D341Med (cell line): ENCODE results near the gene ETNK1.

Source experiments
- DNase-seq: peaks from one replicate; pipeline ENCODE4 v3.0.0; 2012; ENCODE audit warnings: low spot score

The ETNK1 gene

DNA sequence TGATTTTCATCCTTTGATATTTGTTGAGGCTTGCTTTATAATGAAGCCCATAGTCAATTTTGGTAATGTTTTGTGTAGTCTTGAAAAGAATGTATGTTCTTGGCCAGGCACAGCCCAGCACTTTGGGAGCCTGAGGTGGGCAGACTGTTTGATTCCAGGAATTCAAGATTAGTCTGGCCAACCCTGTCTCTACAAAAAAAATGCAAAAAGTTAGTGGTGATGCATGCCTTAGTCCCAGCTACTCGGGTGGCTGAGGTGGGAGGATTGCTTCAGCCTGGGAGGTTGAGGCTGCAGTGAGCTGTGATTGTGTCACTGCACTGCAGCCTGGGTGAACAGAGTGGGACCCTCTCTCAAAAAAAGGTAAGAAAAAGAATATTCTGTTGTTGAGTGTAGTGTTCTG, 10.8 kb downstream of the ETNK1 start:
- DNase-seq, result no peak

DNA sequence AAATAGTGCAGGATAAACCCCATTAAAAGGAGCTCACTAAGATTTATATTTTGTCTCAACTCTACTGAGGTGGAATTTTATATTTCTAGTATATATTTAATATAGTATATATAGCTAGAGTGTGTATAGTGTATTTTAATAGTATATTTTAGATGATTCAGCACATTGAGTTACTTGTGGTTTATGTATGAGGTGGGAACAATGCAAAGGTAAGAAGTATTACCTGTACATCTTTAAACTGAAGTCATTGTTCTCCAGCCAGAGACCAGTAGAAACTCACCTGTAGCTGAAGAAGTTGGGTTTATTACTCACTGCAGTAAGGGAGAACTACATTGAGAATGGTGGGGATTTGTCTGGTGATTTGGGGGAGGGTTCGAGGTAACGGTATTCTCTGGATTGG, 15.9 kb downstream of the ETNK1 start:
- DNase-seq, result no peak

DNA sequence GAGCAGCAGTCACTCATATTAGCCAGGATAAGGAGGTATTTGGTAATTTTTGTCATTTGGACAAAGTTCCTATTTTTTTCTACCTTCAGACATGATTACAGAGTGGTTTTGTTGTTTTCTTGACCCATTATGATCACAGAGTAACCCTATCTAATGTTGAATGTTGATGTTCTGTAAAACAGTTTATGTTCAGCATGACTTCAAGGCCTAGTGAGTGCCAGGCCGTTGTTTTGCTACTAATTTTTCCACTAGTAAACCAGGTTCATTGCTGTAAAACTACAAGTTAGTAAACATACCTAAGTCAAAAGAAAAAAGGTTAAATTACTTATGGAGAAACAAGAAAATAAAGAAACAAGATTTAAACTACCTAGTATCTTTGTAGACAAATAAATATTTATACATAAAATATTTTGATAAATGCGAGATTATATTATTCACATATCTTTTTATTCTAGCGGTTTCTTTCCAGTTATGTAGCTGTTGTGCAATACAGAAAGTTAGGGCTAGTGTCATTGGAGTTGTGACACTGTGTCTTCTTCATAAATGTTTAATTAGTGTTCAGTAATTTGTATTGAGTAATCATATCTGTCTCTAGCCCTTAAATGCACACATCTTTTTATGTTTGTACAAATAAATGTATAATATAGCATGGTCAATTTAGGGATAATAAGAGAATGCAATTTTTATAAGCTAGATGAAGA, 16.5 kb downstream of the ETNK1 start:
- DNase-seq, result no peak

DNA sequence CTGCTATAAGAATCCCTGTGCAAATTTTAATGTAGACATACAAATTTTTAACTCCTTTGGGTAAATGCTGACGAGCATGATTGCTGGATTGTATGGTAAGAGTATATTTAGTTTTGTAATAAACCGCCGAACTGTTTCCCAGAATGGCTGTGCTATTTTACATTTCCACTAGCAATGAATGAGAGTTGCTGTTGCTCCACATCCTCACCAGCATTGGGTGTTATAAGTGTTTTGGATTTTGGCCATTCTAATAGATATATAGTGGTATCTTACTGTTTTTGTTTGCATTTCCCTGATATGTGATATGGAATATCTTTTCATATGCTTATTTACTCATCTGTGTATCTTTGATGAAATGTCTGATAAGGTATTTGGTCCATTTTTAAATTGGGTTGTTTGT, 23.7 kb downstream of the ETNK1 start:
- no peak for DNase-seq

DNA sequence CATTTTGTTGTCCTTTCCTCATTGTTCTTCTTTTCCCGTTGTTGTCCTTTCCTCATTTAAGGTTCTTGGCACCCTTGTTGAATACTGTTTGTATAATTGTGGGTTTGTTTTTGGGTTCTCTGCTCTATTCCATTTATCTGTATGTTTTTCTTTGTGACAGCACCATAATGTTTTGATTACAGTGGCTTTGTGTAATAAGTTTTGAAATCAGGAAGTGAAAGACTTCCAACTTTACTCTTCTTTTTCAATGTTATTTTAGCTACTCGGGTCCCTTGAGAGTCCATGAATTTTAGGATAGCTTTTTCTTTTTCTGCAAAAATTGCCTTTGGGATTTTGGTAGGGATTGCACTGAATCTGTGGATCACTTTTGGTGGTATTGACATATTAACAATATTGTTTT, 28.1 kb downstream of the ETNK1 start:
- no peak for DNase-seq

DNA sequence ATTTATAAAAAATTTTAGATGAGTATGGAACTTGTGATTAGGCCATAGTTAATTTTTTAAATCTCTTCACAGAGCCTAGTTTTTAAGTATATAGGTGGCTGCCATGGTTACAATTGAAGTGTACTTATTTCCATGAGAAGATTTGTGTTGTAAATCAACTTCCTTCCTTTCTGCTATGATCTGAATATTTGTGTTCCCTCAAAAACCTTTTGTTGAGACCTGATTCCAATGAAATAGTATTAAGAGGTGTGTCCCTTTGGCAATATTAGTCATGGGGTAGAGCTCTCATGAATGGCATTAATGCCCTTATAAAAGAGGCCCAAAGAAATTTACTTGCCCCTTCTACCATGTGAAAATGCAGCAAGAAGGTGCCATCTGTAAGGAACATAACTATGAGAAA, 28.8 kb downstream of the ETNK1 start:
- DNase-seq, result no peak

DNA sequence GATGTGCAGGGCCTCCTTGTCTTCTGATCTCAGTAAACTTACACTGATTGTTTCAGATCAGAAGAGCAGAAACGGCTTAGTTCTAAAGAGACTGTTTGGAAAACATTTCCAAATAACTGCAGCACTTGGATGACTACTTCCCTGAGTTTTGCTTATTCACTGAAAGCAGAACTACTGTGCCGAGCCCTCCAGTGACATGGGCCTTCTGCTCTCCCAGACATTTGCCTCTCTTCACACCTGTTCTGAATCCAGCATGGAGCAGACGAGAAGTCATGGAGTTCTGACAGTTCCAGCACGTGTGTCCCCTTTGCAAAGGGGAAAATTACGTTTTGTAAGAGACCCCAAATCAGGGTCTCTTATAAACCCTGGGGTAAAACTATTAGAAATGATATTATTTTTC, 31.4 kb downstream of the ETNK1 start:
- DNase-seq, result no peak

DNA sequence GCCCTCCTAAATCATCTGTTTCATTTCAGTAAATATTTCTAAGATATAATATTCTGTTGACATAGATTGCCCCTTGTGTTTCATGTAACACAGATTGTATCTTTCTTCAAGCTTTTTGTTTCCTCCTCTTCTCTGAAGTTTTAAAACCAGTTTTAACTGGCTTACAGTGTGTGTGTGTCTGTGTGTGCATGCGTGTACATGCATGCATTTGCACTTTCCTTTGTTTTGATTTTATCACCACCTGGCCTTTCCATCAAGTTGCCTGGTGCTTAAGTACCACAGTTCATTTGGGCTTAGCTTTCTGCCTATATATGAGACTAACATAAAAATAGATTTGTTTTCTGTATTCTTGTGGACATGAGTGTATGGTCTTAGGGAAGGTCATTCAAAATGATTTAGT, 31.9 kb downstream of the ETNK1 start:
- no peak for DNase-seq

DNA sequence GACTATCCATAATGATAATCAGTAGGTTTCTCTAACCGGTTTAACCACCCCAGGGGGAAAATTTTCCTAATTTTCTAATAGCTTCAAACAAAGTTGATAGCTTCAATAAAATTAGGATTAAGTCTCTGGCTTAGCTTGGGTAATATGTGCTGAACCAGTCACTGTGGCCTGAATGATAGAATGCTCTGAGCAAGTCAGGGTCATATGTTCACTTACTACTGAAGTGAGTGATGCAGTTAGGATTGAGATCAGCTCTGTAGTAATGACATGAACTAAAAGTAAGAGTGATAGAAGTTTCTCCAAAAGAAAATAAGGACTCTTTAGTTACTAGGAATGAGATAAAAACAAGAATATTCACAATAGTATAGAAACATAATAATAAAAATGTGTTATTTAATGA, 32.6 kb downstream of the ETNK1 start:
- DNase-seq, result no peak

DNA sequence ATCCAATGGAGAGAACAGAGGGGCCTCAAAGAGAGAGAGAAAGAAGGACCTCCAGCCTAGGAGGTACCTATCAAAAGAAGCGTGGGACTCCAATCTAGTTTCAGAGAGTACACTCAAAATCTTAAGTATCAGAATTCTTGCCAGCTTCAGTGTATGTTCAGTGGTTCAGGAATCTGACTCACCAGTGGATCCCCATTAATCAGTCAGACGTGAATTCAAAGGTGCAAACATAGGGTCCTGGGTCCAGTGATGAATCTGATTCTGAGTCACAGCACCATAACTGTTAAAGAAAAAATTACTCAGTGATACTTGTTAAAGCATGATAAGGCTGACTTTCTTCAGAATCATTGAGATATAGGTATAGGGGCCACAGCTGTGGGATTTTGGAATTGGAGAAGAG, 33.2 kb downstream of the ETNK1 start:
- no peak for DNase-seq

DNA sequence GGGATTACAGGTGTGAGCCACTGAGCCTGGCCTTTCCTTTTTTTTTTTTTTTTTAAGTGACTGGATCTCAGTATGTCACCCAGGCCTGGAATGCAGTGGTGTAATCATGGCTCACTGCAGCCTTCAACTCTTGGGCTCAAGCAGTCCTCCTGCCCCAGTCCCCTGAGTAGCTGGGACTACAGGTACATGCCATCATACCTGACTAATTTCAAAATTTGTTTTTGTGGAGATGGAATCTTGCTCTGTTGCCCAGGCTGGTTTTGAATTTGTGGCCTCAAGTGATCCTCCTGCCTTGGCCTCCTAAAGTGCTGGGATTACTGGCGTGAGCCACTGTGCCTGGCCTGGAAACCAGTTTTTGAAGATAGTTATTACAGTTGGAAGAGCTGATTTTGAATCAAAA, 37.4 kb downstream of the ETNK1 start:
- DNase-seq, result no peak

DNA sequence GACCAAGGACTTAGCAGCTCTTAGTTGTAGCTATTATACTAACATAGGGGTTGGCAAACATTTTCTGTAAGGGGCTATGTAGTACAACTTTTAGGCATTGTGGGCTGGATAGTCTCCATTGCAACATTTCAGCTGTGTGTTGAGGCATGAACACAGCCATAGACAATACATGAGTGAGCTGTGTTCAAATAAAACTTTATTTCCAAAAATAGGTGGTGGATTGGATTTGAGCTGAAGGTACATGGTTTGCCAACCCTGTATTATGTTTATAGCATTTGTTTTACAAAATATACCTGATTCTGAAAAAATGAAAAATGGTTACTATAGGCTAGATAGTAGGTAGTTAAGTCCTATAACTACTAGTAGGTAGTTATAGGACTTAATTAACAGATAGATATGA, 40.5 kb downstream of the ETNK1 start:
- DNase-seq, result no peak

DNA sequence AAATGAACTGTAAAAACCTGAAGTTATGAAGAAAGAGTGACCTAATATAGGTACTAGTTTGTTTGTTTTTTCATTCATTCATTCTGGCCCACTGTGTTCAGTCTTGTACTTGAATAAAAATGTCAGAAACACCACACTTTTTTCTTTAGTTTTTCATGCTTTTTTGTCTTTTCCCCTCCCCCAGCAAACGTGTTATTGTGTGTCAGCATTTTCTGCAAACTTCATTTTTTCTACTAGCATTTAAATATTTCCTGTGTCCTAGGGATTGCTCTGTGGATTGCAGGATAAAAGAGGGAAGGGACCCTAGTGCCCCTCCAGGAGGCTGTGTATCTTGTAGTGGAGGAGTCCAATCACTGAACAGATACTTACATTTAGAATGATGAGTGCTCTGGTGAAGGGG, 42.2 kb downstream of the ETNK1 start:
- no peak for DNase-seq

DNA sequence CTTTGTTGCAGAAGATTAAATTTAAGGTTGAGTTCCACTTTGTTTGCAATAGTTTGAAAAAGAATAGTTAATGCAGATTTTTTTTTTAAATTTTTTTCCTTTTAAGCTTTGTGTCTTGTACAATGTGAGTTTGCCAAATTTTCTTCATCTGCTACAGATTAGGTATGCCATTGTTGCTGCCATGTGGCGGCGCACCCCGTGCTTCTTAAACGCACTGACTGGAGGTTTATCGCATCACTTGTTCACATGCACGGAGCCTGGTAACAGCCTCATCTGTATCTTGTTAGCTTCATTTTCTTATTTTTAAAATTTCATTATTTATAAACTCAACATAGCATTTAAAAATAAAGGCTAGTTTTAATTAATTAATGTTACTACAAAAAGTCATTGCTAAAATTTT, 43.5 kb downstream of the ETNK1 start:
- DNase-seq, result no peak

DNA sequence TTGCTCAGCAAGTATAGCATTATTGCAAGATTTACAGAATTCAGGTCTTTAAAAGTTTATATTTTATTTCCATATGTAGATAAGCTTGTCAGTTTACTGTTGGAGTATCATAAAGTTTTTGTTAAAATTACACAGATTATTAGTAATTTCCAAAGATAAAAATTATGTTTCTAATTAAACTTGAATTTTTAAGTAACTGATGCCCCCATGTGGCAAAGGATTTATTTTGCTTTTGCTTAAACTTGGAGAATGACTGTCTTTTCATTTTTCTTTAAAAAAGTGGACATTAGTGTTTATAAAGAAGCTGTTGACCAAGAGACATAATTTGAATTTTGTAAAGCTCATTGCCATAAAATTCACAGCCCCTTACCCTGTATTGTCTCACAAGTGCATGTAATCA, 45.8 kb downstream of the ETNK1 start:
- no peak for DNase-seq

DNA sequence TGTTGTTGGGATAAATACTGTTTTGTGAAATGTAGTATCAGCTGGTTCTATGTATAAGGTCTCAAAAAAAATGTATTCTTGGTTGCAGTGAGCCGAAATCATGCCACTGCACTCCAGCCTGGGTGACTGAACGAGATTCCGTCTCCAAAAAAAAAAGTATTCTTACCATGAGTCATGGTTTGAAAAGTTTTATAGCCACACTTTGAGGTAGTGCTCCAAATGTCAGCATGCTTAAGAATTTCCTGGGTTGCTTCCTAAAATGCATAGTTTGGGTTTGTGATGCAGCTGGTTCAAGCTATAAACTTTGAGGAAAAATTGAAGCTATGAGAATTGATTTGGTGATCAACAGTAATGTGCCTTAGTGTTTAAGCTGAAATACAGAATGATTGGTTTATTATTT, 48.0 kb downstream of the ETNK1 start:
- DNase-seq, result no peak

DNA sequence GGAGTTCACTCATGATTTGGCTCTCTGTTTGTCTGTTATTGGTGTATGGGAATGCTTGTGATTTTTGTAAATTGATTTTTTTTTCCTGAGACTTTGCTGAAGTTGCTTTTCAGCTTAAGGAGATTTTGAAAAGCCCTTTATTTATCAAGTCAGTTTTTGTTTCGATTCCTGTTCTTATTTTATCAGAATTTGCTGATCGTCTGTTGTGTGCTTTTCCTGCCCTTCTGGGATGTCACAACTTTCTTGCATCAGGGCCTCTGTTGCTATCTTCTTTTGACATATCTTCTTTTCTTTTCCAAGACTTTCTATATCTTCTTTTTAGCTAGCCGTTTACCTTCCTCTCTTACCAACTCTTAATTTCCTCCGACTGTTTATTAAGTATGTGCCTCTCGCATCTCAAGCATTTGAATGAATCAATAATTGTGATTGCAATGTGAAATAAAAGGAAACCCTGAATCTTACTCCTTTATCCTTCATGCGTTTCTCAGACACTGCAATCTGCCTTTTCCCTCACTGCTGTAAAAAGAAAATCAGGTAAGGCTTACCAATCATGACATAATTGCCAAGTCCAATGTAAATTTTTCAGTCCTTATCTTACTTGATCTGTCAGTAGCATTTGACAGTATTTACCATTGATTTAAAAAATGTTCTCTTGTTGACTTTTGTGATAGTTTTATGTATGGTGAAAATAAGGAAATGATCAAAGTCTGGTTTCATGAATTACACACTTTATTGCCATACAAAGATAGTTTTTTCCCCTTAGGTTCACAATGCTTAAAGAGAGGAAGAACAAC, 53.0 kb downstream of the ETNK1 start:
- DNase-seq, result no peak

DNA sequence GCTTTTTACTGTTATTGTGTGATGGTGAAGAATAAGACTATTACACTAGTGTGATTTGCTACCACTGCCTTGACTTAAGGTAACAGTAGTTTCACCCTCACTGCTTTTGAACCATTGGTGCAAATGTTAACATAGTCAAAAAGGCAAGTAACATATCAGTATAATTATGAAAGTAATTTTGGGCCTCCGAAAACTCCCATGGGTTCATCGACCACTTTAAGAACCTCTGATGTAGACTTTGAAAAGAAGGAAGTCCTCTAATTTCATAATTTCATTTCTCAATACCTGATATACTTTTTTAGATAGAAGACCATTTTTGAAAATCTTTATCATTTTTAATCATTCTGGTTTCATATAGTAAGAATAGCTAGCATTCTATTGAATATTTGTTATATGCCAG, 57.7 kb downstream of the ETNK1 start:
- no peak for DNase-seq

DNA sequence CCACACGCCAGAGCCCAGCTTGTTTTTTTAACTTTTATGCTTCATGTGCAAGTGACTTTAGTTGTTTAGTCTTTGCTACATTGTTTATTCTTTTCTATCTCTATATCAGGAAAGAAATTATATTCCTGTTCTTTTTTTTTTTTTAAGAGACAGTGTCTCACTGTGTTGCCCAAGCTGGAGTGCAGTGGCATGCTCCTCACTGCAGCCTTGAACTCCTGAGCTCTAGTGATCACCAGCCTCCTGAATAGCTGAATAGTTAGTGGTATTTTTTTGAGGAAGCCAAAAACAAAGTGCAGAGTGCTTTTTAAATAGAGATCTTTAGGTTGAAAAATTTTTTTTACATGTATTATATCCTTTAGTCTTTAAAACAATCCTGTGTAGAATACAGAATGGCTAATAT, 58.2 kb downstream of the ETNK1 start:
- no peak for DNase-seq

DNA sequence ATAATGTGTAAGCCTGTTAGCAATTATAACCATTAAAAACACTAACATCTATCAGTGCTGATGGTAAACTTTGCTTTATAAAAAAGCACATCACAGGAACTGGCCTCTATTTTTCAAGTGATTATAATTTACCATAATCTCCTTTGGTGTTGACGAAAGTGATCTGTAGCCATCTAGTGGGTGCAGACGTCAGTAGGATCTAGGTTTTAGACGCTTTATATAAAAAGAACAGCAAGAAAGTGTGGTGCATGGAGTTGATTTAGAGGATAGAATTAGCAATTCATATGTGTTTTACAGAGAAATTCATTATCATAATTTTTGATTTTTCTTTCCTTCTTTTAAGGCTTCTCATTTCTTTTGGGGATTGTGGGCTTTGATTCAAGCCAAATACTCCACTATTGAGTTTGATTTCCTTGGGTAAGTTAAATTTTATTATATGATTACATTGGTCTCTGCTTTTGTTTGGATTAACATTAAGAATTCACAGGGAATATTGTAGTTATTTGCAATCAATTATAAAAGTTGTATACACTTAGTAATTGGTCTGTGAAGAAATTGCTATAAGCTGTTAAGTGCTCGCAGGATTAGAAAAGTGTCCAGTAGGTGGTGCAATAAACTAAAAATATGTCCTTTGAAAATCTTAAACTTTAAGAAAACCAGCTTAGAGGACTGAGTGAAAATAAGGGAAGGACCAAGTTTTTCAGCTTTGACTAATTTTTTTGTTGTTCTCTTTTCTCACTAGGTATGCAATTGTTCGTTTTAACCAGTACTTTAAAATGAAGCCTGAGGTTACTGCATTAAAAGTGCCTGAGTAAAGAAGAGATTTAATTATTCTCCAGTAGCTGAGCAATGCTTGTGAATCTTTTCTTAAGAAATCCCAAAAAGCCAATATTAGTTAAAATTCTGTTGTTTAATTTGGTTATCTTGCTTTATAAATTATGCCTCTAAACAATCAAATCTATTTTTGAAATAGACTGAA, 59.5 kb downstream of the ETNK1 start:
- DNase-seq, result peak; percentile 37

DNA sequence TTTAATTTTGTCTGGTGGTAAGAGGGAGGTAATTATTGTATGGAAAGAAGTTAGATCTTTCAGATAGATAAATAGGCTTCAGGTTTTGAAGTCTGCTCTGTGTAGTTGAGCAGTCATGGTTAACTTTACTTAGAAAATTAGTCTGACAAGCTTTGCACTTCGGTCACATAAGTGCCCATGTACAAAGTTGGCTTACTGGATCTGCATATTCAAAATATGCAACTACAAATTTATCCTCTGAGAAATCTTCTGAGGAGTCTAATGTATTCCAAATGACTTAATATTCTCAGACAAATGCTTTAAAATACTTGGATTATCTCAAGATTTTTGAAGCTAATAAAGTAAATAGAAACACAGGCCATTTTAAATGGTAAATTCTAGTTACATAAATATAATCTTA, 61.2 kb downstream of the ETNK1 start:
- no peak for DNase-seq

DNA sequence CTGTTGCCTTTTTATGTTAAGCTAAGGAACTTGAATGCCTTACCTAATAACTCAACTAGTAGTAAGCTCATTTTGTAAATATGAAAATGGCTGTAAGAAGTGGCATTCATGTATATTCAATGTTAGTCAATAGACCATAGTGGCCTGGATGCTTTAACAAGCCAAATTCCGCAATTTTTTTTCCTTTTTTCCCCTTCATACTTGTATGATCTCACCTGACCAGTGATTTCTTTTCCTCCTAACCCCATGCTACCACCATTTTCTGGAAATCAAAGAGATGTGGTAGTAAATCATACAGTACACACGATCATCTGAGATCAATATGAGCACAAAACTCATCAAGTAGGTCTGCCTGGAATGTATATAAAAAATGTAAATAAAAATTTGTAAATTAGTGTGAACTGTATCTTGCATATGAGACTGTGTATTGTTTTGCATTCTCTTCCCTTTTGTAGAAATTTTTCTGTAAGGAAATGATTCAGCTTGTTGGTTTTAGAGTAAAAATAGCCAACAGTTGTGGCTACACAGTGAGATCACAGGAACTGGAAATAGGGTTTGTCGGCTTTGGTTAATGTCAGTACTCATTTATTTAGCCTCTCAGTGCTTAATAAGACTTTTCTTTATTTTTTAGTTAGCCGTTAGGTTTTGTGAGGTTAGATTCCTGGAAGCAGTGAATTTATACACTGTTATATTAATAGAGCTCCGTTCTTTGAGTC, 62.5 kb downstream of the ETNK1 start:
- no peak for DNase-seq
